ENCODE measurements around the gene DELE1. TPM values are rescaled to one million over a fixed set of nuclear protein-coding genes. Genes with fewer than 3 reads are reported as not detected.

The DELE1 gene
- total and polyA plus RNA-seq, 9 donors = 60.5 to 97.1 (median 79.1) TPM

DNA sequence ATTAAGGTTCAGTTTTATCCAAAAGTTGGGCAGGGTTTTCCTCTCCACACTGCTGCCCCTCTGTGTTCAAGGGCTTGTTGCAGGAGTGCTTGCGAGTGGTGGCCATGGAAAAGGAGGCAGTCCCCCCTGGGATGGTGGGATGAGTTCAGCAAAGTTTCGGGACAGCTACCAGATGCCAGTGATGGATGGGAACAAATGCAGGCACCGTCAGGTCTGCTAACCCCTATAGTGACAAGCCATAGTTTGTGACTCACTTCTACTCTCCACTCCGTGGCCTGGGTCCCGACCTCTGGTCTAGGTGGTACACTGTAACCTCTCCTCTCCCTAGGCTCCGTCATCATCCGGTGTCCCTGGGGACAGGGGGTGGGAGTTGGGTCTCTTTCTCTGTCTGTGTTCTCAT is 41.4 kb downstream of the DELE1 start:
- H3K4me3 ChIP-seq (ENCODE audit: low read length) = no peak overlapping the region
- 83% methylated on average over 1 of the region's 7 CpGs for WGBS (ENCODE audit: insufficient coverage)
- peaks cover 19% of the 10 kb centered on the region for H3K4me1 ChIP-seq (ENCODE audit: control insufficient read depth, insufficient read depth, low read length)
- no peaks in the 10 kb centered on the region for H3K27me3 ChIP-seq (ENCODE audit: control insufficient read depth, insufficient read depth, low read length)
- DNase-seq = peak; percentile 49
- H3K9me3 ChIP-seq (replicated peaks; ENCODE audit: control insufficient read depth, low read depth, low read length) = no peaks in the 10 kb centered on the region
- peak overlapping the region; percentile 18 for H3K27ac ChIP-seq (ENCODE audit: low read length)
- H3K36me3 ChIP-seq (ENCODE audit: control insufficient read depth, insufficient read depth, low read length) = no peaks in the 10 kb centered on the region

DNA sequence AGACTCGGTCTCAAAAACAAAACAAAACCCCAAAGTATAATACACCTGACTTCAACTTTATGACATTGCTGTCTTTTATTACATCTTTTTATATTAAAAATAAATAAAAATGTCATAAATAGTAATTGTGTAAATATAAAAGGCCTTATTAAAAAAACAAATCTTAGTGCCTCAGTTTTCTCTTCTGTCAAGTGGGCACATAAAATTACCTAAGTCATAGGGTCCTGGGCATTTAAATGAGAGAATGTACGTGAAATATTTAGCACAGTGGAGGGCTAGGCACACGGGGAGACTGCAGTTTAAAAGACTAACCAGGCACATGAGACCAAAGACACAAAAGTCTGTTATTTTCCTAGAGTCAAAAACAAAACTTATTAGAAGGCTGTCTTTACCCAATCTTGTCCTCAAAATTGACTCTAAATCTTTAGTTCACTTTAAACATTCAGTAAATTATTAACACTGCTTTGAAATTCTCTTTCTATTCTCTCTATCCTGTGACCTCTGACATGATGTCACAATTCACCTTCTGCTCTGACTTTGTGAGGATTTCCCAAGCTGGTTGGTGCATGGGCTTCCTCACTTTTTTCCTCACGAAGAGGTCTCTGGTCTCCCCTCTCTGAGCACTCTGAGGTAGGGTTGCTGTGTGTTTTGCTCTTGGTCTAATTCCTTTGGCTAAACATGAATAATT is 42.7 kb downstream of the DELE1 start:
- H3K27ac ChIP-seq (ENCODE audit: low read length) = no peak overlapping the region

DNA sequence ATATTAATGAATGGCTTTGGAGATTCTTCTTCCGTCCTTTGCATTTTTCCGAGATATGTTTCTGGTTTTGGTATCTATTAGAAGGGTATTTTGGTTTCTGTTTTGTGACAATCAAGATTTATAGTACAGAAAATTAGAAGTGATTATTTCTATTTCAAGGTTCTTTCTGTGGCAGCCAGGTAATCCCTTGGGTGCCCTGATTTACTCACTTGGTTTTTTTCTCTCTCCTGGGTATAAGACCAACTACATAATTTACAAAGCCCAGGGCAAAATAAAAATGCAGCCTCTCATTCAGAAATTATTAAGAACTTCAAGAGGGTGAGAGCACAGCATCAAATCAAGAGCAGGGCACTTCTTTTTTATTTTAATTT is 43.3 kb downstream of the DELE1 start:
- no peaks in the 10 kb centered on the region for H3K27me3 ChIP-seq (ENCODE audit: control insufficient read depth, insufficient read depth, low read length)
- H3K4me1 ChIP-seq (ENCODE audit: control insufficient read depth, insufficient read depth, low read length) = peaks cover 16% of the 10 kb centered on the region
- H3K27ac ChIP-seq (ENCODE audit: low read length) = no peak overlapping the region
- no peak for DNase-seq
- no peaks in the 10 kb centered on the region for H3K9me3 ChIP-seq (replicated peaks; ENCODE audit: control insufficient read depth, low read depth, low read length)
- no peak overlapping the region for H3K4me3 ChIP-seq (ENCODE audit: low read length)
- peaks cover 2% of the 10 kb centered on the region for H3K36me3 ChIP-seq (ENCODE audit: control insufficient read depth, insufficient read depth, low read length)
- no CpG with 5 or more reads among the region's 2 CpGs for WGBS (ENCODE audit: insufficient coverage)

More for the DNA sequence above, 42.7 kb downstream of the DELE1 start:
- H3K9me3 ChIP-seq (replicated peaks; ENCODE audit: control insufficient read depth, low read depth, low read length) = no peaks in the 10 kb centered on the region
- WGBS (ENCODE audit: insufficient coverage) = 86% methylated on average over 2 of the region's 4 CpGs
- DNase-seq = no peak
- H3K4me1 ChIP-seq (ENCODE audit: control insufficient read depth, insufficient read depth, low read length) = peaks cover 16% of the 10 kb centered on the region
- H3K36me3 ChIP-seq (ENCODE audit: control insufficient read depth, insufficient read depth, low read length) = peaks cover 2% of the 10 kb centered on the region
- no peak overlapping the region for H3K4me3 ChIP-seq (ENCODE audit: low read length)
- H3K27me3 ChIP-seq (ENCODE audit: control insufficient read depth, insufficient read depth, low read length) = no peaks in the 10 kb centered on the region

DNA sequence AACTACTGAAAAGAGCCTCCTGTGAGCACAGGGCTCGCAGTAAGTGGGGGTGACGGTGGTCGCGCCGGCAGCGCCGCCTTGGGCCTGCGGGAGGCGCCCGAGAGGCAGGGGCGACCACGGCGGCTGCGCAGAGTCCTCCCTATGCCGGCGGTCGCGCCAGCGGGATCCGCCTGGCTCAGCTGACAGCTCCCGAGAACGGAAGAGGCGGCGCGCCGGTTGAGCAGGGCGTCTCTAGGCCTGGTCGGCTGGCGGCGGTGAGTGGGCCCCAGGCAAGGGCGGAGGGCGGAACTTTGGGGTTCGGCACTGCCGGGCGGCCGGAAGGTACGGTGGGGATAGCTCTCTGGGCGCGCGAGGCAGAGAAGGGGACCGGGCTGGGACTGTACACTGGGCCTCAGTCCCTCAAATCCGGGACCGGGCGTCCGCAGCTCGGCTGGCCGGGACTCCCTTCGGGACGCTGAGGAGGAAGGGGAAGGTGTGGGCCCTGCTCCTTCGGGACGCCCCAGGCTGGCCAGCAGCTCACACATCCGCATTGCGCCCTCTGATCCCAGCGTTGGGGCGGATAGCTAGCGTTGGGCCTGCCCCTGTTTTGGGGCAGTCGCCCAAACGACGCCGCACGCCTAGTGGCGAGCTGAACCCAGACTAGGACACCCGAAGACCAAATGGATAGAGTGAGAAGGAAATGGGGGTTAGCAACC is 45.4 kb downstream of the DELE1 start, which contains the start of gene RNF14:
Gene RNF14 (plus strand): TSS at position 192 of the 695 bp plus-strand sequence. CDS start 4,484 bp downstream, outside the sequence.
- DNase-seq = peak; percentile 97
- Histone ChIP-seq H3K27me3 (ENCODE audit: control insufficient read depth, insufficient read depth, low read length) (no peaks in the 10 kb centered on the region), H3K36me3 (ENCODE audit: control insufficient read depth, insufficient read depth, low read length) (peaks cover 6% of the 10 kb centered on the region), H3K4me3 (ENCODE audit: low read length) (peak within 1 kb of the TSS; percentile 94), H3K9me3 (replicated peaks; ENCODE audit: control insufficient read depth, low read depth, low read length) (no peaks in the 10 kb centered on the region), H3K4me1 (ENCODE audit: control insufficient read depth, insufficient read depth, low read length) (peaks cover 14% of the 10 kb centered on the region), H3K27ac (ENCODE audit: low read length) (peak within 1 kb of the TSS; percentile 98)
- under 1% methylated on average over 60 of the region's 63 CpGs for WGBS (ENCODE audit: insufficient coverage)

DNA sequence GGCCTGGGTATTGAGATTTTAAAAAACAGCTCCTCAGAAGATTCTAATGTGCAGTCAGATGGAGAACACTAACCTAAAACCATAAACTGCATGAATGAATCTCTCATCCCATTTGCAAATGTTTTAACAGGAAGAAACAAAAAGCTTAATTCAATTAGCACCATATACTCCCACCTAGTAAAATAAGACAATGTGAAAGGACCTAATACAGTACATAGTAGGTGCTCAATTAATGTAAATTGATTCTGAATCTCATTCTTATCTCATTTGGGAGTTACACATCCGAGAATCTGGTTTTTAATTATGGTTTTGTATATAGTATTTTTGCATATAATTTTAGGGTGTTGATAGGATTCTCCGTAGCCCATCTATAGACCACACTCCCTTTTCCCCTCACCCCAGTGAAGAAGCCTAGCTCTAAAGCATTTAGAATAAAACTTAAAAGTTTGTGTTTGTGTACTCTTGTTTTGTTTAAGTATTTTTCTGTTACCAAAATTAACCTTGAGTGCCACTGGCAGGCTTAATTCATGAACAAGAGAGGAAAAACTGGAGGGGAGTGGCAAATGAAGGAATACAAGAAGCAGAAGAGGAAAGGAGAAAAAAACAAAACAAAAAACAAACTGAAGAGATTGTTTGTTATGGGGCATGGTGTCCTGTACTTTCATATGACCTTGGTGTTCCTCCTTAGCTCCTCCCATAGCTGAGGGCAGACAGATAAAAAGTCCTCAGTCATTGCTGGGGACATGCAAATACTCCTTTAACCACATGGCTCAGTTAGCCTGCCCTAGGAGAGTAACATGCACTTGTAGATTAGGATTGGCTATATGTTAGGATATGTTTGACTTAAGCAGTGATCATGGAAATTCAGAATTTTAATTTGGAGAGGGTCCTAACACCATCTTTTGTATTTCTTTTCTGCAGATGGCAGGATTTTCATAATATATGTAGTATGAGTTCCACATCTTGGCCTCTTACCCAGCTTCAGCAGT is 46.4 kb downstream of the DELE1 start:
- peak overlapping the region; percentile 94 for H3K4me3 ChIP-seq (ENCODE audit: low read length)
- peaks cover 12% of the 10 kb centered on the region for H3K36me3 ChIP-seq (ENCODE audit: control insufficient read depth, insufficient read depth, low read length)
- WGBS (ENCODE audit: insufficient coverage) = no CpG with 5 or more reads among the region's 2 CpGs
- peaks cover 9% of the 10 kb centered on the region for H3K4me1 ChIP-seq (ENCODE audit: control insufficient read depth, insufficient read depth, low read length)
- H3K27ac ChIP-seq (ENCODE audit: low read length) = peak overlapping the region; percentile 98
- H3K27me3 ChIP-seq (ENCODE audit: control insufficient read depth, insufficient read depth, low read length) = no peaks in the 10 kb centered on the region
- H3K9me3 ChIP-seq (replicated peaks; ENCODE audit: control insufficient read depth, low read depth, low read length) = no peaks in the 10 kb centered on the region
- no peak for DNase-seq

DNA sequence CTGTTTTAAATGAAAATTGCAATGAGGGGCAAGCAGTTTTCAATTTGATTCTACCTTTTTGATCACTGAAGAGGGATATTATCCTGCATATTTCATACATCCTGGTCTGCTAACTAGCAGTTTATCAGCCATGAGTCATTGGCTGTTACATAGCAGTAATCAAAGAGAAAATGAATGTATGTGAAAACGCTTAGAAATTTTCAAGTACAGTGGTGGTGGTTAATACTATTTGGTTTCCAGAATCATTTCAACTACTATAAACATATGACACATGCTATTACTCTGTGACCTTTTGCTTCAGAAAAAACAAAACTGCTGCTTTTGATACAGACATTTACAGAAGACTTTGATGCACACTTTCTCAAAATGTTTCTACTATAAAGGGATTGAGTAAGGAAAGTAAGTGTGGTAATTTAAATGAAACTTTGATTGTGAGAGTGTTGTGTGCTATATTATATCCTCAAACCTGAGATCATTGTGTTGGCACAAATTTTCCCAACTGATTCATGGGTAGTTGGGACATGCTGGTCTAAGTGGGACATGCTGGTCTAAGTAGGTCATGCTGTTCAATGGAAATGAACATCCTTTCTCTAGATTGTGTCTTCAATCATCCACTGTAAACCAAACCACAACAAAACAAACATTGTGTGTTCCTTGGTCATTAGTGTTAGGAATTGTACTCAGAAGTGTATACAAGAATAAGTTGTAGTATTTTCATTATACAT is 50.4 kb downstream of the DELE1 start:
- peaks cover 28% of the 10 kb centered on the region for H3K36me3 ChIP-seq (ENCODE audit: control insufficient read depth, insufficient read depth, low read length)
- peaks cover 5% of the 10 kb centered on the region for H3K4me1 ChIP-seq (ENCODE audit: control insufficient read depth, insufficient read depth, low read length)
- H3K27ac ChIP-seq (ENCODE audit: low read length) = no peak overlapping the region
- no peak for DNase-seq
- H3K9me3 ChIP-seq (replicated peaks; ENCODE audit: control insufficient read depth, low read depth, low read length) = no peaks in the 10 kb centered on the region
- no CpG with 5 or more reads among the region's 1 CpG for WGBS (ENCODE audit: insufficient coverage)
- no peak overlapping the region for H3K4me3 ChIP-seq (ENCODE audit: low read length)
- no peaks in the 10 kb centered on the region for H3K27me3 ChIP-seq (ENCODE audit: control insufficient read depth, insufficient read depth, low read length)

DNA sequence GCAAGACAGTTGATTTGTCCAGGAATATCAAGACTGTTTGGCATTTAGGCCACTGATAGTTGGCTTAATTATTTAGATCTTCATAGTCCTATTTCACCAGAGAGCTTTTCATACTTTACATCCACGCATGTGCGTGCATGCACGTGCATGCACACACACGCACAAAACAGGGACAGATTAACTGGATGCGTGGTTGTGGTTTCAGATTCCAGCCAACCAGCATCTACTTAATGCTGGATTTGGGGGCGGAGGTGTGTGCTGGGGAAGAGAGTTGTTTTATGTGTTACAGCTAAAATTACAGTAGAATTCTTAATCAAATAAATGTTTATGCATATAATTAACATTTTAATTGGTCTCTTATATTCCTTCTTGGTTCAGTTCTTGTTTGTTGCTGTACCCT is 52.5 kb downstream of the DELE1 start:
- Histone ChIP-seq H3K27me3 (ENCODE audit: control insufficient read depth, insufficient read depth, low read length) (no peaks in the 10 kb centered on the region), H3K9me3 (replicated peaks; ENCODE audit: control insufficient read depth, low read depth, low read length) (no peaks in the 10 kb centered on the region), H3K36me3 (ENCODE audit: control insufficient read depth, insufficient read depth, low read length) (peaks cover 46% of the 10 kb centered on the region), H3K4me1 (ENCODE audit: control insufficient read depth, insufficient read depth, low read length) (no peaks in the 10 kb centered on the region), H3K4me3 (ENCODE audit: low read length) (no peak overlapping the region), H3K27ac (ENCODE audit: low read length) (no peak overlapping the region)
- 76% methylated on average over 3 of the region's 6 CpGs for WGBS (ENCODE audit: insufficient coverage)
- DNase-seq = no peak

DNA sequence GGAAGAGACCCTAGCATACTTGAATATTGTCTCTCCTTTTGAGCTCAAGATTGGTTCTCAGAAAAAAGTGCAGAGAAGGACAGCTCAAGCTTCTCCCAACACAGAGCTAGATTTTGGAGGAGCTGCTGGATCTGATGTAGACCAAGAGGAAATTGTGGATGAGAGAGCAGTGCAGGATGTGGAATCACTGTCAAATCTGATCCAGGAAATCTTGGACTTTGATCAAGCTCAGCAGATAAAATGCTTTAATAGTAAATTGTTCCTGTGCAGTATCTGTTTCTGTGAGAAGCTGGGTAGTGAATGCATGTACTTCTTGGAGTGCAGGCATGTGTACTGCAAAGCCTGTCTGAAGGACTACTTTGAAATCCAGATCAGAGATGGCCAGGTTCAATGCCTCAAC is 54.7 kb downstream of the DELE1 start:
- no peak overlapping the region for H3K27ac ChIP-seq (ENCODE audit: low read length)
- H3K27me3 ChIP-seq (ENCODE audit: control insufficient read depth, insufficient read depth, low read length) = no peaks in the 10 kb centered on the region
- no peaks in the 10 kb centered on the region for H3K9me3 ChIP-seq (replicated peaks; ENCODE audit: control insufficient read depth, low read depth, low read length)
- H3K36me3 ChIP-seq (ENCODE audit: control insufficient read depth, insufficient read depth, low read length) = peaks cover 49% of the 10 kb centered on the region
- no peak for DNase-seq
- H3K4me3 ChIP-seq (ENCODE audit: low read length) = no peak overlapping the region
- no peaks in the 10 kb centered on the region for H3K4me1 ChIP-seq (ENCODE audit: control insufficient read depth, insufficient read depth, low read length)

DNA sequence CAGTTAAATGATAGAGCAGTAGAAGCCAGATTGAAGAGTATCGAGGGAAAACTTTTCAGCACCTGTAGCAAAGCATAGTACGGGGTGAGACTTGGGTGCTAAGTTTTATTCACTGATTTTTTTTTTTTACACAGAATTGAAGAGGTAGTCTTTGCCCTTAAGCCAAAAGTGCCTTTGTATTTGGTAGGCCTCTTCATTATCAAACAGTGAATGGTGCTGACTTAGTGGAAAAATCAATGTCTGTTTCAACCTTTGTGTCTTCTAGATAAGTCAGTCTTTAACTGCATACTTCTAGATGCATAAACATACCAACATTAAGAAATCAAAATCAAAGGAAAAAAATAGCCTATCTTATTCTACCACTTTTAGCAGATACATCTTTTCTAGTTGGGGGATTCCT is 59.0 kb downstream of the DELE1 start:
- Histone ChIP-seq H3K27ac (ENCODE audit: low read length) (no peak overlapping the region), H3K27me3 (ENCODE audit: control insufficient read depth, insufficient read depth, low read length) (no peaks in the 10 kb centered on the region), H3K4me3 (ENCODE audit: low read length) (no peak overlapping the region), H3K36me3 (ENCODE audit: control insufficient read depth, insufficient read depth, low read length) (peaks cover 58% of the 10 kb centered on the region), H3K4me1 (ENCODE audit: control insufficient read depth, insufficient read depth, low read length) (no peaks in the 10 kb centered on the region), H3K9me3 (replicated peaks; ENCODE audit: control insufficient read depth, low read depth, low read length) (no peaks in the 10 kb centered on the region)
- no peak for DNase-seq
- no CpG with 5 or more reads among the region's 2 CpGs for WGBS (ENCODE audit: insufficient coverage)
